Adrenal gland (tissue), 12 donors: Measurements from ENCODE around the gene SLC50A1. TPM values are rescaled to one million over a fixed set of nuclear protein-coding genes. Genes with fewer than 3 reads are reported as not detected.
A peak's percentile ranks its signal among the peaks of the same experiment; 100 is the strongest.

Experiments used
- DNase-seq, 7 donors: peaks; one replicate each; pipeline ENCODE4 v3.0.0-alpha.2; 2019 to 2020
- H3K27ac ChIP-seq, 5 donors: fragments of 200-600 bp; sonication (generic) in 4 of 5; 1 replicate in 3 of 5; 2 replicates in 2 of 5; pipeline versions ENCODE4 v1.5.1 to v1.8.0; 2016 to 2020; ENCODE audit warnings: mild to moderate bottlenecking in 1 of 5
- H3K27me3 ChIP-seq: fragments of 200-600 bp; 2 replicates; pipeline ENCODE4 v1.8.0; 2021
- H3K36me3 ChIP-seq, 2 donors: fragments of 200-600 bp; replicated peaks in 1 of 2; 1 replicate in 1 of 2; 2 replicates in 1 of 2; pipeline versions ENCODE4 v1.5.1 to v1.8.0; 2018 to 2022
- H3K4me1 ChIP-seq, 2 donors: fragments of 200-600 bp; replicated peaks in 1 of 2; 1 replicate in 1 of 2; 2 replicates in 1 of 2; pipeline versions ENCODE4 v1.5.1 to v1.8.0; 2018 to 2021
- H3K4me3 ChIP-seq, 4 donors: fragments of 200-600 bp; sonication (generic) in 3 of 4; one replicate each; pipeline ENCODE4 v1.5.1; 2016 to 2018
- H3K9me3 ChIP-seq, 3 donors: fragments of 200-600 bp; sonication (generic) in 1 of 3; replicated peaks in 1 of 3; 1 replicate in 2 of 3; 2 replicates in 1 of 3; pipeline versions ENCODE4 v1.5.1 to v1.8.0; 2016 to 2021
- POLR2A ChIP-seq, 2 donors: fragments of 450-650 bp; IDR thresholded peaks; one replicate each; pipeline ENCODE4 v1.6.1; 2017; ENCODE audit warnings: antibody characterized with exemption in 2 of 2, mild to moderate bottlenecking in 2 of 2, moderate library complexity in 1 of 2
- WGBS, 4 donors: extraction: QIAGEN DNeasy Blood & Tissue Kit in 2 of 4; methylation state at CpG; one replicate each; pipeline versions ENCODE4 v1.1.5 to v1.1.7; 2013 to 2017; 5-methylcytosine and 5-hydroxymethylcytosine counted together
- intact Hi-C, 2 donors: fragments of 100-400 bp; cut with DNase I; formaldehyde crosslinking; loops; one replicate each; pipeline versions ENCODE4 v1.14.1 to v1.15.0; 2022 to 2023
- polyA plus RNA-seq, 3 donors: library from polyadenylated mRNA; stranded (reverse); fragments of 200-250 nt in 2 of 3; fragments of 350-450 nt in 1 of 3; fragmentation: Illumina TruSeq in 1 of 3; extraction: RNeasy Lipid Tissue Mini Kit (QIAGEN cat#74804) in 1 of 3; gene quantifications; one replicate each; pipeline ENCODE4 v1.2.3, GENCODE V29; 2013 to 2014
- total RNA-seq, 9 donors: library from RNA; depleted of rRNA in 4 of 9; stranded (reverse); fragments of >200 nt in 4 of 9; fragments of 120-200 nt in 1 of 9; fragmentation: NEBNext Ultra II Directional in 1 of 9; extraction: Animal tissue kit (Norgen Biotek cat#: 25700) in 1 of 9; gene quantifications; one replicate each; pipeline versions ENCODE4 v1.1.0 to v1.2.4, GENCODE V29; 2013 to 2023
- TF ChIP-seq, protein P1 (sequence below), 6 experiments: fragments of 450-650 bp in 4 of 6; fragments of 200-600 bp in 2 of 6; sonication (generic) in 1 of 6; IDR thresholded peaks; 1 replicate in 5 of 6; 2 replicates in 1 of 6; pipeline versions ENCODE4 v1.5.1 to v1.8.0; 2016 to 2021; ENCODE audit warnings: antibody characterized with exemption in 6 of 6, mild to moderate bottlenecking in 2 of 6, moderate library complexity in 1 of 6
- donor health status: healthy with polysubstance abuse.
- donor health status: Bipolar disorder and iron deficiency.
- donor health status: DM: yes; HTN: yes; CAD: no.
- donor health status: DM: no; HTN: no; CAD: no.
- donor health status: DM: no; HTN: no; CAD: no.
- donor health status: DM: yes; HTN: yes; CAD: no.

SLC50A1 gene
- total and polyA plus RNA-seq, 12 donors, result 31.7 to 172 (median 53.8) TPM

DNA sequence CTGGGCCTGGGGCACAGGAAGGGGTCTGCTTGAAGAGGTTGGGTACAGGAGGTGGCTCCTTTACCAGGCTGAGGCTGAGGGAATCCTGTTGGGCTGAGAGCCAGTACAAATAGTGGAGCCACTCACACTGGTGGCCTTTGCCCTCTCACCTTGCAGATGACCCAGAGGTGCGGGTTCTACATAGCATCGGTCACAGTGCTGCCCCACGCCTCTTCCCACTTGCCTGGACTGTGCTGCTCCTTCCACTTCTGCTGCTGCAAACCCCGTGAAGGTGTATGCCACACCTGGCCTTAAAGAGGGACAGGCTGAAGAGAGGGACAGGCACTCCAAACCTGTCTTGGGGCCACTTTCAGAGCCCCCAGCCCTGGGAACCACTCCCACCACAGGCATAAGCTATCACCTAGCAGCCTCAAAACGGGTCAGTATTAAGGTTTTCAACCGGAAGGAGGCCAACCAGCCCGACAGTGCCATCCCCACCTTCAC lies 1.8 kb upstream of the SLC50A1 start:
- H3K4me3 ChIP-seq, result no peak overlapping the region
- H3K27ac ChIP-seq, result peak overlapping the region in 2 of 5 donors; percentile 95 to 99
- 75 to 85% (median 80%) methylated on average over 5 to 7 of the region's 7 CpGs for WGBS, 4 donors
- H3K9me3 ChIP-seq, result no peaks in the 10 kb centered on the region
- peak in 1 of 7 donors; percentile 8 for DNase-seq
- peaks cover 24 to 35% of the 10 kb centered on the region in 2 donors for H3K4me1 ChIP-seq
- peaks cover 0 to 33% of the 10 kb centered on the region in 2 donors for H3K36me3 ChIP-seq
- no peaks in the 10 kb centered on the region for H3K27me3 ChIP-seq
- no peak for TF ChIP-seq POLR2A (IDR thresholded peaks at IDR 0.05)
- TF ChIP-seq, protein P1, sequence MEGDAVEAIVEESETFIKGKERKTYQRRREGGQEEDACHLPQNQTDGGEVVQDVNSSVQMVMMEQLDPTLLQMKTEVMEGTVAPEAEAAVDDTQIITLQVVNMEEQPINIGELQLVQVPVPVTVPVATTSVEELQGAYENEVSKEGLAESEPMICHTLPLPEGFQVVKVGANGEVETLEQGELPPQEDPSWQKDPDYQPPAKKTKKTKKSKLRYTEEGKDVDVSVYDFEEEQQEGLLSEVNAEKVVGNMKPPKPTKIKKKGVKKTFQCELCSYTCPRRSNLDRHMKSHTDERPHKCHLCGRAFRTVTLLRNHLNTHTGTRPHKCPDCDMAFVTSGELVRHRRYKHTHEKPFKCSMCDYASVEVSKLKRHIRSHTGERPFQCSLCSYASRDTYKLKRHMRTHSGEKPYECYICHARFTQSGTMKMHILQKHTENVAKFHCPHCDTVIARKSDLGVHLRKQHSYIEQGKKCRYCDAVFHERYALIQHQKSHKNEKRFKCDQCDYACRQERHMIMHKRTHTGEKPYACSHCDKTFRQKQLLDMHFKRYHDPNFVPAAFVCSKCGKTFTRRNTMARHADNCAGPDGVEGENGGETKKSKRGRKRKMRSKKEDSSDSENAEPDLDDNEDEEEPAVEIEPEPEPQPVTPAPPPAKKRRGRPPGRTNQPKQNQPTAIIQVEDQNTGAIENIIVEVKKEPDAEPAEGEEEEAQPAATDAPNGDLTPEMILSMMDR (IDR thresholded peaks at IDR 0.05), result no peak
- intact Hi-C loops, result no loop called here

DNA sequence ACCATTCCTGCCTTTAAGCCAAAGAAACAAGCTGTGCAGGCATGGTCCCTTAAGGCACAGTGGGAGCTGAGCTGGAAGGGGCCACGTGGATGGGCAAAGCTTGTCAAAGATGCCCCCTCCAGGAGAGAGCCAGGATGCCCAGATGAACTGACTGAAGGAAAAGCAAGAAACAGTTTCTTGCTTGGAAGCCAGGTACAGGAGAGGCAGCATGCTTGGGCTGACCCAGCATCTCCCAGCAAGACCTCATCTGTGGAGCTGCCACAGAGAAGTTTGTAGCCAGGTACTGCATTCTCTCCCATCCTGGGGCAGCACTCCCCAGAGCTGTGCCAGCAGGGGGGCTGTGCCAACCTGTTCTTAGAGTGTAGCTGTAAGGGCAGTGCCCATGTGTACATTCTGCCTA lies 1.3 kb upstream of the SLC50A1 start:
- H3K4me3 ChIP-seq, result peak overlapping the region in 1 of 4 donors; percentile 71
- H3K27ac ChIP-seq, result peak overlapping the region in 4 of 5 donors; percentile 95 to 100 (median 99)
- WGBS, 4 donors, result 38 to 58% (median 51%) methylated on average over 1 of the region's 1 CpG; no CpG with 5 or more reads in 1 of the 4 donors
- H3K27me3 ChIP-seq, result no peaks in the 10 kb centered on the region
- TF ChIP-seq POLR2A (IDR thresholded peaks at IDR 0.05), result no peak
- TF ChIP-seq, protein P1 (IDR thresholded peaks at IDR 0.05), result no peak
- DNase-seq, result no peak
- H3K36me3 ChIP-seq, result peaks cover 0 to 33% of the 10 kb centered on the region in 2 donors
- H3K9me3 ChIP-seq, result no peaks in the 10 kb centered on the region
- H3K4me1 ChIP-seq, result peaks cover 24 to 36% of the 10 kb centered on the region in 2 donors
- intact Hi-C loops, result no loop called here

DNA sequence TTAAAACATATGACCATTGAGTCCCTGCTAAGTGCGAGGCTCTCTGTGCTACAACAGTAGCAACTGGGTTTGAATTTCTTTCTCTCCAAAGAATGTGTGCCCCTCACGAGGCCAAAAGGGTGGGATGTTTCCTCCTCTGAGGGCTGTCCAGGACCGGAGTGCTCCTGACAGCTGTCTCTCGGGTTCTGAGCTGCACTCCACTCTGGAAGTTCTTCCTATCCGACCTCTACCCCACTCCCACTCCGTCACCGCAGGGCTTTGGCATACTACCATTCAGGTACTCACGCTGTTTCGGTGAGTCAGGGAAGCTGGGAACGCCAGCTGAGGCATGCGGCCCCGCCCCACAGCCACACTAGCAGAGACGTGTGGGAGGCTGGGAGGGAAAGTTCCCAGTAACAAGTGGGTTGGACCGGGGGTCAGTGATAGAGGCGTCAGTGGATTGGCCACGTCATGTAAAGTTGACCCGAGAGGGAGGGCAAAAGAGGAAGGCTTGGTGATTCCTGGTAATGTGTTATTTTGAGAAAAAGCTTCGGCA lies 705 bp upstream of the SLC50A1 start:
- TF ChIP-seq, protein P1 (IDR thresholded peaks at IDR 0.05), result no peak
- TF ChIP-seq POLR2A (IDR thresholded peaks at IDR 0.05), result peak in 1 of 2 donors; percentile 70
- 5 to 6% (median 6%) methylated on average over 14 to 18 of the region's 18 CpGs for WGBS, 4 donors
- Histone ChIP-seq H3K27me3 (no peaks in the 10 kb centered on the region), H3K9me3 (no peaks in the 10 kb centered on the region), H3K4me3 (peak overlapping the region in 2 of 4 donors; percentile 54 to 71), H3K4me1 (peaks cover 25 to 37% of the 10 kb centered on the region in 2 donors), H3K27ac (peak overlapping the region; percentile 95 to 100 (median 99)), H3K36me3 (peaks cover 0 to 33% of the 10 kb centered on the region in 2 donors)
- DNase-seq, result peak; percentile 90 to 98 (median 97)
- intact Hi-C loops, result no loop called here

DNA sequence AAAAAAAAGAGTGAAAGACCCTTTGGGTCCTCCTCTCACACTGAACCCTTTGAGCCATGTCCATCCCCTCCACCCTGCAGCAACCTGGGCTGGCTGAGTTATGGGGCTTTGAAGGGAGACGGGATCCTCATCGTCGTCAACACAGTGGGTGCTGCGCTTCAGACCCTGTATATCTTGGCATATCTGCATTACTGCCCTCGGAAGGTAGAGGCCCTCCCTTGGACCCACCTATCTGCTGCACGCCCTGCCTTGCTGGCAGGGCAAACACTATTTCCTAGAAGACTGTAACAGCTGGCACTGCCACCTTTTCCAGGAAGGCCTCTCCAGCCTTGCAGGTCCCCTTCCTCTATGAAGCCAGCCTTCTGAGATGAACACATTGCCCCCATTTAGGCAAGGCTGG lies 1.1 kb downstream of the SLC50A1 start:
- H3K36me3 ChIP-seq, result peaks cover 0 to 26% of the 10 kb centered on the region in 2 donors
- WGBS, 4 donors, result 28 to 49% (median 41%) methylated on average over 5 to 6 of the region's 6 CpGs
- TF ChIP-seq, protein P1 (IDR thresholded peaks at IDR 0.05), result no peak
- no peak for TF ChIP-seq POLR2A (IDR thresholded peaks at IDR 0.05)
- peaks cover 25 to 36% of the 10 kb centered on the region in 2 donors for H3K4me1 ChIP-seq
- H3K27me3 ChIP-seq, result no peaks in the 10 kb centered on the region
- H3K27ac ChIP-seq, result peak overlapping the region; percentile 95 to 100 (median 99)
- H3K4me3 ChIP-seq, result peak overlapping the region in 2 of 4 donors; percentile 54 to 71
- intact Hi-C loops, result no loop called here
- H3K9me3 ChIP-seq, result no peaks in the 10 kb centered on the region
- no peak for DNase-seq
